Esophagus muscularis mucosa (tissue), 4 donors: Measurements from ENCODE around the gene P2RX2.

ENCODE experiments used
- CTCF ChIP-seq, 3 experiments: fragments of 200-600 bp in 2 of 3; fragments of 450-650 bp in 1 of 3; sonication (generic) in 2 of 3; IDR thresholded peaks; one replicate each; pipeline ENCODE4 v1.5.1; 2017 to 2019; ENCODE audit warnings: antibody characterized with exemption in 3 of 3, mild to moderate bottlenecking in 2 of 3, moderate library complexity in 1 of 3
- EP300 ChIP-seq: sonication (generic); formaldehyde crosslinking; IDR thresholded peaks from one replicate; pipeline ENCODE4 v1.6.1; 2017; ENCODE audit warnings: antibody characterized with exemption
- POLR2A ChIP-seq: fragments of 450-650 bp; IDR thresholded peaks from one replicate; pipeline ENCODE4 v1.6.1; 2017; ENCODE audit warnings: antibody characterized with exemption, moderate library complexity, mild to moderate bottlenecking, low read depth
- POLR2AphosphoS5 ChIP-seq, 2 donors: sonication (generic); formaldehyde crosslinking; IDR thresholded peaks; one replicate each; pipeline ENCODE4 v1.6.1; 2017; ENCODE audit warnings: antibody characterized with exemption in 2 of 2

- TF ChIP-seq CTCF (IDR thresholded peaks at IDR 0.05): no peak
- no peak for TF ChIP-seq POLR2AphosphoS5 (IDR thresholded peaks at IDR 0.05)
- no peak for TF ChIP-seq POLR2A
- TF ChIP-seq EP300: no peak
These were observed 10.1 kb upstream of the P2RX2 start for GRCh38 chr12:132608231-132609171.
